GM21367 (cell line): Measurements from ENCODE around the gene CACNG3.
"Not testable (repeated sequence)": the region's sequence is repeated elsewhere in the genome, so short reads cannot be mapped to it uniquely, and the experiment has no call there.

ENCODE experiments used
- ATAC-seq: cut with Tn5 transposase; IDR thresholded peaks from one replicate; pipeline ENCODE4 v1.9.1; 2021; ENCODE audit not compliant: unreplicated experiment

The CACNG3 gene

DNA sequence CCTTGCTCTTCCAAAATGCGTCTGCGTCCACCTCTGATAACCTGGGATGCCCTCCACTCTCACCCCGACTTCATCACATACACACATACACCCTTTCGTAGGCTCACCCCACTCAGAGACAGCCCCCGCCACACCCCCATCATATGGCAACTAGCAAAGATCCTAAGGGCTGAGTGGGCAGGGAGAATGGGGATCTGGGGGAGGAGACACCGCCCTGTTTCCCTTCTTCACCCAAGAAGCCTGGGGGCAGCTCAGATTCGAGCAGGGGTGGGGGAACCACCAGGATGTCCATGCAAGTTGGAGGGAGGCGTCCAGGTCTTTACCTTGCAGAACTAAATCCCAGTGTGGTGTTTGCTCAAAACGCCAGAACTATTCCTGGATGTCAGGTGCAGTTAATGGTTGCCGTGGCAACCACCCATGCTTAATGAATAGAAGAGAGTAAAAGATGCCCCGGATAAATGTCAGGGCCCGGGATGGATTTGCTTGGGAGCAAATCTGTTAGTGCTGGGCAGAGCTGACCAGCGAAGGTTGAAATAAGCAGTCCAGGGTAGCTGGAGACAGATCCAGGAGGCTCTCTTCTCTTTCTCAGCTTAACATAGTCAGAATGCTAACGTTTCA, 72.8 kb downstream of the CACNG3 start:
- ATAC-seq, result no peak

DNA sequence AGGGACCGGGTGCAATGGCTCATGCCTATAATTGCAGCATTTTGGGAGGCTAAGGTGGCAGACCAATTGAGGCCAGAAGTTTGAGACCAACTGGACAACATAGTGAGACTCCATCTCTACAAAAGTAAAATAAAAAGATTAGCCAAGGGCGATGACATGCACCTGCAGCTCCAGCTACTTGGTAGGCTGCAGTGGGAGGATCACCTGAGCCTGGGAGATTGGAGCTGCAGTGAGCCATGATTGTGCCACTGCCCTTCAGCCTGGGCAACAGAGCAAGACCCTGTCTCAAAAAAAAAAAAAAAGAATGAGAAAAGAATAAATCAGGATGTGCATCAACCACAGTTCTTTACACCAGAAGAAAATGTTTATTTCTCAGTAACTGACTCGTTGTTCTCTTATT, 76.0 kb downstream of the CACNG3 start:
- no peak for ATAC-seq

DNA sequence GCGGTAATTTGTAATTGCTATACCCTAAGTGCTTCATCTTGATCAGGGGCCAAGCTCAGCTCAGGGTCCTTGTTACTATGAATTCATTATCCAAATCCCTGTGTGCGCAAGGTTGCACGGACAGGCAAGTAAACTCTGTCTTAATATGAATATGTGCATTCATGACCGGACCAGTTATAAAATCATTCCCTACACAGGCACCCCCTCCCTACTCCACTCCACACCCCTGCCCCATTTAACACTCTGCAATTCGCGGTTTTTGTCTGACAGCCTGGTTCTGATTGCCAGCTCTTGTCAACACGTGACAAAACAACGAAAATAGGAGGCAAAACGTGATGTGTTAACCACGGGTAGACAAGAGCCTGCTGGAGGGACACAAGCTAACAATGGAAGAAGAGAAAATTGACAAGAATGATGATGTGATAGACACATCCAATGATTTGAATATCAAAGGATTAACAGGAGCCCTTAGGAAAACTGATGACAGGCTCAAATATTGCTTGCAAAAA, 76.5 kb downstream of the CACNG3 start:
- no peak for ATAC-seq

- ATAC-seq, result no peak
Measured at GRCh38 chr16:24336491-24336890, 80.4 kb downstream of the CACNG3 start.

GRCh38 chr16:24337013-24337412, 80.9 kb downstream of the CACNG3 start:
- ATAC-seq, result no peak

- not testable (repeated sequence) for ATAC-seq
Measured at GRCh38 chr16:24343829-24344228, 87.7 kb downstream of the CACNG3 start.

- no peak for ATAC-seq
Measured at GRCh38 chr16:24344784-24345183, 88.6 kb downstream of the CACNG3 start.

DNA sequence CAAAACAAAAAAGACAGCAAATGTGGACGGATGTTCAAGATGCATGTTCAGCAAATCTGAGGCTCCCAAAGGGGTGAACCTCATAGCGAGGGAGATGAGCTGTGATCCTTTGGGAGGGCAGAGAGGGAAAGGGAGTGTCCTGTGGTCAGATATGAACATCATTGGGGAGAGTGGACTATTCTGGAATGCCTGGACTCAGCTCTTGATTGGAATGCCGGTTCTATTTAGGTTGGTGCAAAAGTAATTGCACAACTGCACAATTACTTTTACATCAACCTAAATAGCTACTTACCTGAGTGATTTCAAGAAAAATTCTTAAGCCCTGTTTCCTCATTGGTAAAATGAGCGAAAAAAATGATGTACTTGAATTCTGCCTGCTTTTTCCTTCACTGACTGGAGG, 89.6 kb downstream of the CACNG3 start:
- no peak for ATAC-seq

GRCh38 chr16:24346734-24347133, 90.6 kb downstream of the CACNG3 start:
- no peak for ATAC-seq

DNA sequence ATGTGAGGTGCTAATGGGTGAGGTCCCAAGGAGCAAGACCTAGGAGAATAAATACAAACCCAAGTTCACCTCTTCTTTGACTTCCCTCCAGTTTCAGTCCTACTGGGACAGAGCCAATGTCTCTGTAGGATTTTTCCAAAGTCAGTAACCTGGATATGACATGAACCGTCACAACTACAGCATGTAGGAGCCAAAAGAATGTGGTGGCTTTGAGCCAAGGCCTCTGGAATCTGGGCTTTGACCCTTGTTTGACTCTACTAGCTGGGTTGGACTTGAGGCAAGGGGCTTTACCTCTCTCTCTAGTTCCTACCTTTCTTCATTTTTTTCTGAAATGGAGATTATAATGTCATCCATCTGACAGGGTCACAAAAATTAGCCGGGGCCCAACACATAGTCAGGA, 91.4 kb downstream of the CACNG3 start:
- ATAC-seq, result no peak

- no peak for ATAC-seq
Measured at GRCh38 chr16:24348545-24349290, 92.6 kb downstream of the CACNG3 start.

GRCh38 chr16:24349320-24349719, 93.2 kb downstream of the CACNG3 start:
- ATAC-seq, result no peak

GRCh38 chr16:24352746-24353145, 96.6 kb downstream of the CACNG3 start:
- no peak for ATAC-seq

GRCh38 chr16:24353622-24354021, 97.5 kb downstream of the CACNG3 start:
- no peak for ATAC-seq

GRCh38 chr16:24357511-24357910, 101.4 kb downstream of the CACNG3 start:
- no peak for ATAC-seq

DNA sequence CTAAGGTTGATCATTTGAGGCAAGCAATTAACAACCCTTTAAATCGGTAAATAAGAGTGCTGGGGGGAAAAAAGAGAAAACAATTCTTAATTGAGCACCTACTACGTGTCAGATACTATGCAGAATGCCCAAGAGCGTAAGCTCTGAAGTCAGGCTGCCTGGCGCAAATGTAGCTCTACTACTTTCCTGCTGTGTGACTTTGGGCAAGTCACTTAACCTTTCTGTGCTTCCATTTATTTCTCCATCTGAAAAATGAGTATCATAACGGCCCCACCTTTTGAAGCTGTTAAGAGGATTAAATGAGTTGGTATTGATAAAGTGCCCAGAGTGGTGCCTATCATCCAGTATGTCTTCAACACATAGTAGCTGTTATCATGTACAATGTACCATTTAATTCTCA, 102.0 kb downstream of the CACNG3 start:
- ATAC-seq, result no peak

DNA sequence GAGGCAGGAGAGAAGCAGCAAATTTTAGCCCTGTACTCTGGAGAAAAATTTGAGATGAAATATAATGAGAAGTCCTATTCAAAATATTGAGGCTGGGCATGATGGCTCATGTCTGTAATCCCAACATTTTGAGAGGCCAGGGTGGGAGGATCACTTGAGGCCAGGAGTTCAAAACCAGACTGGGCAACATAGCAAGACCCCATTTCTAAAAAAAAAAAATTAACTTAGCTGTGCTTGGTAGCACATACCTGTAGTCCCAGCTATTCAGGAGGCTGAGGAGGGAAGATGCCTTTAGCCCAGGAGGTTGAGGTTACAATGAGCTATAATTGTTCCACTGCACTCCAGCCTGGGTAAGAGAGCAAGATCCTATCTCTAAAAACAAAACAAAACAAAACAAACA, 103.4 kb downstream of the CACNG3 start:
- no peak for ATAC-seq

DNA sequence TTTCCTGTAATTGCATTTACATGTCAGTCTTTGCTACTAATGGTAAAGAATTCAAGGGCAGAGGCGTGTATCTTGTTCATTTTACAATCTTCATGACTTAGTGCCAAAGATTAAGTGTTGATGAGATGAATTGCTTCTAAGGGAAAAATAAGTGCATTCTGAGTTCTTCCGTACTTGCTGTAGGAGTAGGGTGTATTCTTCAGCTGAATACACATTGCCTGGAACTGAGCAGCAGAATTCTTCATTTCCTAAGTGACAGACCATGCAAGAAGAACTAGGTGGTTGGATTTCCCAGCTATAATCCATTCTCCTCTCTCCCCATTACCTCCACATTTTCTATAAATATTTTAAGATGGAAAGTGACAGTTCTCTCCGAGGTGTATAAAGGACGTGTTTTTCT, 104.8 kb downstream of the CACNG3 start:
- no peak for ATAC-seq

- no peak for ATAC-seq
Measured at GRCh38 chr16:24364596-24364995, 108.5 kb downstream of the CACNG3 start.

DNA sequence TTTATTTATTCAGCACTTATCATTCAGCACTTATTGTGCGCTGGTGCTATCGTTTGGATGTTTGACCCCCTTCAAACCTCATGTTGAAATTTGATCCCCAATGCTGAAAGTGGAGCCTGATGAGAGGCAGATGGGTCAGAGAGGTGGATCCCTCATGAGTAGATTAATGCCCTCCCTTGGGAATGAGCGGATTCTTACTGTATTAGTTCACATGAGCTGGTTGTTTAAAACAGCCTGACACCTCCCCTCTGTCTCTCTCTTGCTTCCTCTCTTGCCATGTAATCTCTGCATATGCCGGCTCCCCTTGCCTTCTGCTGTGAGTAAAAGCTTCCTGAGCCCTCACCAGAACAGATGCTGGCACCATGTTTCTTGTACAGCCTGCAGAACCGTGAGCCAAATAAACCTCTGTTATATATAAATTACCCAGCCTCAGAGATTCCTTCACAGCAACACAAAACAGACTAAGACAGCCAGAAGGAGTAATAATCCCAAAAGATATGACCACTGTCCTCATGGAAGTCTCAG, 111.1 kb downstream of the CACNG3 start:
- ATAC-seq, result no peak

DNA sequence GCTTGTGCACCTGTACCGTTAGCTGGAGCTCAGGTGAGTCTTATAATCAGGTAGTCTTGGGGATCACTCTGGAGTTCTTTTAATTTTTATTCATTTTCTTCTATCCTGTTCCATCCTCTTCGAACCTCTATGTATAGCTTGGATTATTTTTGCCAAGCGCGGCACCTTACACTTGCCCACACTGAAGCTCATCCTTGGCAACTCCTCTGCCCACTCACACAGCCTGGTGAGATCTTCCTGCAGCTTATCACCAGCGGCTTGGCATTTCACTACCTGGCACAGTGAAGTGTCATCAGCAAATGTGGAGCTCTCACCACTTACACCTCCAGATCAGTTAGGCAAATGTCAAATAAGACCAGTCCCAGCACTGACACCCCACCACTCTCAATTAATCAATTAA, 116.7 kb downstream of the CACNG3 start:
- no peak for ATAC-seq

- no peak for ATAC-seq
Measured at GRCh38 chr16:24378999-24379398, 122.9 kb downstream of the CACNG3 start.
